Naive thymus-derived CD4-positive, alpha-beta T cell (primary cell): ENCODE results near the gene NR6A1. TPM values are rescaled to one million over a fixed set of nuclear protein-coding genes. Genes with fewer than 3 reads are reported as not detected.

Experiments
- ATAC-seq: fragments of 150-1000 bp; cut with Tn5 transposase; 2 replicates; pipeline ENCODE4 v1.10.0; 2021; ENCODE audit warnings: mild to moderate bottlenecking, moderate library complexity
- CTCF ChIA-PET: fragments of 350-600 bp; sonication (Branson Sonifier 250); formaldehyde crosslinking; loops from one replicate; lab custom pipeline; 2021; ENCODE audit warnings: antibody characterized with exemption; lab: Charles Lee
- POLR2A ChIA-PET: fragments of 350-600 bp; sonication (Branson Sonifier 250); formaldehyde crosslinking; loops from one replicate; lab custom pipeline; 2021; ENCODE audit warnings: antibody characterized with exemption, inconsistent platforms; lab: Charles Lee
- DNase-seq, 9 donors: peaks; one replicate each; pipeline versions ENCODE4 v3.0.0 to v3.0.0-alpha.2; 2020 to 2022; ENCODE audit warnings: mixed read lengths in 1 of 9
- H3K27ac ChIP-seq: one replicate; pipeline ENCODE4 v1.7.0; 2013; ENCODE audit warnings: mild to moderate bottlenecking, low read depth, low read length, moderate library complexity
- H3K27me3 ChIP-seq, 2 donors: one replicate each; pipeline ENCODE4 v1.7.0; 2013; ENCODE audit warnings: low read length in 2 of 2, mild to moderate bottlenecking in 2 of 2, moderate library complexity in 2 of 2; ENCODE audit not compliant: control insufficient read depth in 2 of 2, insufficient read depth in 2 of 2
- H3K36me3 ChIP-seq, 3 experiments: 1 replicate in 2 of 3; 2 replicates in 1 of 3; pipeline ENCODE4 v1.7.0; 2013; ENCODE audit warnings: low read length in 3 of 3, mild to moderate bottlenecking in 3 of 3, moderate library complexity in 1 of 3; ENCODE audit not compliant: insufficient read depth in 3 of 3, control insufficient read depth in 2 of 3
- H3K4me1 ChIP-seq, 2 donors: one replicate each; pipeline ENCODE4 v1.7.0; 2013; ENCODE audit warnings: low read length in 2 of 2, mild to moderate bottlenecking in 2 of 2, moderate library complexity in 1 of 2; ENCODE audit not compliant: control insufficient read depth in 2 of 2, insufficient read depth in 2 of 2
- H3K4me3 ChIP-seq: 2 replicates; pipeline ENCODE4 v1.7.0; 2013; ENCODE audit warnings: mild to moderate bottlenecking, low read length
- H3K9me3 ChIP-seq, 3 experiments: 1 replicate in 2 of 3; 2 replicates in 1 of 3; pipeline ENCODE4 v1.7.0; 2013; ENCODE audit warnings: low read length in 3 of 3; ENCODE audit not compliant: control insufficient read depth in 2 of 3
- H3K27ac Mint-ChIP-seq, 9 donors: one replicate each; pipeline ENCODE4 v1.8.0; 2020 to 2022; ENCODE audit warnings: mixed read lengths in 9 of 9, mild to moderate bottlenecking in 8 of 9, moderate library complexity in 5 of 9, inconsistent platforms in 2 of 9
- H3K27me3 Mint-ChIP-seq, 5 donors: one replicate each; pipeline ENCODE4 v1.8.0; 2021 to 2022; ENCODE audit warnings: mixed read lengths in 5 of 5, mild to moderate bottlenecking in 1 of 5
- H3K36me3 Mint-ChIP-seq, 5 donors: one replicate each; pipeline ENCODE4 v1.8.0; 2020 to 2022; ENCODE audit warnings: mixed read lengths in 5 of 5, mild to moderate bottlenecking in 3 of 5, inconsistent platforms in 1 of 5
- H3K4me1 Mint-ChIP-seq, 7 donors: one replicate each; pipeline ENCODE4 v1.8.0; 2020 to 2022; ENCODE audit warnings: mixed read lengths in 7 of 7, mild to moderate bottlenecking in 3 of 7, inconsistent platforms in 1 of 7
- H3K4me3 Mint-ChIP-seq, 10 donors: one replicate each; pipeline ENCODE4 v1.8.0; 2020 to 2022; ENCODE audit warnings: mild to moderate bottlenecking in 10 of 10, mixed read lengths in 10 of 10, moderate library complexity in 6 of 10, inconsistent platforms in 2 of 10
- H3K9me3 Mint-ChIP-seq, 11 donors: one replicate each; pipeline ENCODE4 v1.8.0; 2020 to 2022; ENCODE audit warnings: mixed read lengths in 11 of 11, mild to moderate bottlenecking in 4 of 11, inconsistent platforms in 1 of 11, moderate library complexity in 1 of 11
- intact Hi-C, 2 donors: fragments of 100-400 bp; cut with micrococcal nuclease; formaldehyde crosslinking; loops; one replicate each; pipeline ENCODE4 v1.15.1; 2023
- polyA plus RNA-seq, 2 donors: library from polyadenylated mRNA; unstranded; fragments of 300-500 nt; fragmentation: Illumina TruSeq; gene quantifications; one replicate each; pipeline ENCODE4 v1.2.3, GENCODE V29; 2021
- total RNA-seq, 6 experiments: library from RNA in 5 of 6; stranded (reverse) in 5 of 6; gene quantifications; 1 replicate in 5 of 6; 2 replicates in 1 of 6; pipeline ENCODE4 v1.2.3 and lab custom pipeline; 2021 to 2026

Gene NR6A1
- total and polyA plus RNA-seq, 7 experiments from 2014 or later: 0.21 to 0.78 (median 0.51) TPM; not detected in 4

DNA sequence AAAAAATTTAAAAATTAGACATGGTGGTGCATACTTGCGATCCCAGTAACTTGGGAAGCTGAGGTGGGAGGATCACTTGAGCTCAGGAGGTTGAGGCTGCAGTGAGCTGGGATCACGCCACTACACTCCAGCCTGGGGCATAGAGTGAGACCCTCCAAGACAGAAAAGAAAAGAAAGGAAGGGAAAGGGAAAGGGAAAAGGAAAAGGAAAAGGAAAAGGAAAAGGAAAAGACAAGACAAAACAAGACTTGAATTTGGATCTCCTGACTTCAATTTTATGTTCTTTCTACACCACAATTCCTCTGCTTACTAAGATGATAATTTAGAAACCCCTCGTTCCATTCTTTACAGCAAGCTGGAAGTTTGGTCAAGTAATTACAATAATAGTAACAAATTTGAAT lies 88.1 kb downstream of the NR6A1 start:
- no peak overlapping the region for H3K4me3 Mint-ChIP-seq
- H3K4me1 Mint-ChIP-seq: peaks cover 0 to 1% (median 0%) of the 10 kb centered on the region in 7 donors
- intact Hi-C loops: no loop called here
- no peak overlapping the region for H3K4me3 ChIP-seq
- DNase-seq (no peak), ATAC-seq (no peak)
- H3K4me1 ChIP-seq: no peaks in the 10 kb centered on the region
- no peaks in the 10 kb centered on the region for H3K36me3 ChIP-seq
- H3K27ac Mint-ChIP-seq: peak overlapping the region in 1 of 9 donors; percentile 70
- H3K27me3 ChIP-seq: no peaks in the 10 kb centered on the region
- no peaks in the 10 kb centered on the region for H3K9me3 ChIP-seq
- ChIA-PET POLR2A (no interaction called here), CTCF (no interaction called here)
- H3K27ac ChIP-seq: no peak overlapping the region
- peaks cover 0 to 10% (median 0%) of the 10 kb centered on the region in 5 donors for H3K27me3 Mint-ChIP-seq
- H3K36me3 Mint-ChIP-seq: peaks cover 0 to 3% (median 0%) of the 10 kb centered on the region in 5 donors
- H3K9me3 Mint-ChIP-seq: no peaks in the 10 kb centered on the region

DNA sequence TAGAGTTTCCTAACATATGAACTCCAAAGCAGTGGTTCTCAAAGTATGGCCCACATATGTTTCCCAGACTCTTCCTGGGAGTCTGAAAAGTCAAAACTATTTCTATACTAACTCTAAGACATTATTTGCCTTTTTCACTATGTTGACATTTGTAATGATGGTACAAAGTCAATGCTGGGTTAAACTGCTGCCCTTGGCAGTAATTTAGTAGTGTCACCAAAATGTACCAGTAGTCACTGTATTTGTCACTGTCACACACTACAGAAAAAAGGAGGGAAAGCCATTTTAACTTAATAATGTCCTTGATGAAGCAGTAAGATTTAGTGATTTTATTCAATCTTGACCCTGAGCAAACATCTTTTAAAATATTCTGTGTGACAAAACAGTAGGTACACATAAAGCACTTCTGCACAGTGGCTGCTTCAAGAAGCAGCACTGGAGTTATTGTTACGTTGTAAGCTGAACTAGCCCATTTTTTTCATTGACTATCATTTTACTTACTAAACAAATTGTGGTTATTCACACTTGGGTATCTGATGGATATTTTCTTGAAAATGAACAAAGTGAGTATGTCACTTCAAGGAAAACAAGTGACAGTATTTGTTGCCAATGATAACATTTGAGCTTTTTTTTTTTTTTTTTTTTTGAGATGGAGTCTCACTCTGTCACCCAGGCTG lies 90.3 kb downstream of the NR6A1 start:
- no peak overlapping the region for H3K4me3 ChIP-seq
- DNase-seq: no peak
- H3K4me3 Mint-ChIP-seq: no peak overlapping the region
- ChIA-PET CTCF (interaction anchor here (0.6 kb wide), 1 partner anchor 43 kb away, joined by 3 read pairs; no protein-coding TSS in a partner anchor), POLR2A (no interaction called here)
- no peaks in the 10 kb centered on the region for H3K4me1 Mint-ChIP-seq
- no peaks in the 10 kb centered on the region for H3K36me3 ChIP-seq
- peaks cover 0 to 18% (median 0%) of the 10 kb centered on the region in 5 donors for H3K27me3 Mint-ChIP-seq
- no peaks in the 10 kb centered on the region for H3K9me3 ChIP-seq
- no peaks in the 10 kb centered on the region for H3K27me3 ChIP-seq
- H3K27ac ChIP-seq: no peak overlapping the region
- no peaks in the 10 kb centered on the region for H3K4me1 ChIP-seq
- no peak for ATAC-seq
- H3K36me3 Mint-ChIP-seq: no peaks in the 10 kb centered on the region
- no peak overlapping the region for H3K27ac Mint-ChIP-seq
- H3K9me3 Mint-ChIP-seq: no peaks in the 10 kb centered on the region
- intact Hi-C loops: no loop called here

DNA sequence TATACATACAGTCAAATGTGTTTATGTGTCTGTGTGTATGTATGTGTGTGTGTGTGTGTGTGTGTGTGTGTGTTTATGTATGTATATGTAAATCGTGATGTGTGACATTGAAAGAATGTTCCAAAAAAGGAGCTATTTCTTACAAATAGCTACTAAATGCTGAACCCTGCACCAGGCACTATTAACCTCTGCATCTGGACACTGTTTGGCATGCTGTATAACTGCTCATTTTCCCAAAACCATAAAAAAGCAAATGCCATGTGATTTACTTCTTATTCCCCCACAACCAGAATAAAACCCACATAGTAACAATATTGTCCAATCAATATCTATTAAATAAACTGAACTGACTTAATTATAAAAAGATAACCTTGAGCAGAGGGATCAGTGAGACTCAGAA lies 91.1 kb downstream of the NR6A1 start:
- no peaks in the 10 kb centered on the region for H3K27me3 ChIP-seq
- no peaks in the 10 kb centered on the region for H3K9me3 ChIP-seq
- Mint-ChIP-seq H3K27ac (no peak overlapping the region), H3K4me1 (peaks cover 0 to under 1% (median 0%) of the 10 kb centered on the region in 7 donors), H3K36me3 (no peaks in the 10 kb centered on the region), H3K9me3 (no peaks in the 10 kb centered on the region), H3K27me3 (peaks cover 0 to 23% (median 0%) of the 10 kb centered on the region in 5 donors), H3K4me3 (no peak overlapping the region)
- POLR2A ChIA-PET: no interaction called here
- ATAC-seq: no peak
- no peak for DNase-seq
- H3K36me3 ChIP-seq: no peaks in the 10 kb centered on the region
- intact Hi-C loops: no loop called here
- no peak overlapping the region for H3K4me3 ChIP-seq
- no peaks in the 10 kb centered on the region for H3K4me1 ChIP-seq
- CTCF ChIA-PET: no interaction called here
- no peak overlapping the region for H3K27ac ChIP-seq

DNA sequence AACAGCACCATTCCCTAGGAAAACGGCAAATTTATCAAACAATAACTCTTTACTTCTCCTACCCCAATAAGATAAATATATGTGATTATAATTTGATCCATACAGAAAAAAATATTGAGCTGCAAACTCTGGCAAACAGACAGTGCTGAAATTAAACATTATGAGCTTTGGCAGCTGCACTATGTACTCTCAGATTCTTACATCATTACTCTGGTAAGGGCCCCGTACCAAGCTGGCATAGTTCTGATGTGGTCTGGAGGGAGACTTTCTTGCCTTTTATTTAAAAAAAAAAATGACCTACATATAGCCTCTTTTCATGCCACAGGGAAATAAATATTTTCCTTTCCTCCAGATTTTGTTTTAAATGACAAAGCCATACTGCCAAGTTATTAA lies 95.0 kb downstream of the NR6A1 start:
- H3K4me3 ChIP-seq: no peak overlapping the region
- peaks cover 0 to 6% of the 10 kb centered on the region in 2 donors for H3K4me1 ChIP-seq
- peaks cover 0 to 28% (median 0%) of the 10 kb centered on the region in 5 donors for H3K27me3 Mint-ChIP-seq
- no peaks in the 10 kb centered on the region for H3K36me3 ChIP-seq
- H3K27me3 ChIP-seq: no peaks in the 10 kb centered on the region
- no peak overlapping the region for H3K27ac ChIP-seq
- H3K9me3 ChIP-seq: no peaks in the 10 kb centered on the region
- peaks cover 0 to 4% (median 0%) of the 10 kb centered on the region in 5 donors for H3K36me3 Mint-ChIP-seq
- H3K4me1 Mint-ChIP-seq: peaks cover 3 to 26% (median 16%) of the 10 kb centered on the region in 7 donors
- ChIA-PET CTCF (interaction anchor here (0.7 to 1.0 kb wide), 2 partner anchors 35 to 37 kb away, joined by 3 to 15 read pairs; no protein-coding TSS in a partner anchor), POLR2A (no interaction called here)
- ATAC-seq (no peak), DNase-seq (no peak)
- no peak overlapping the region for H3K27ac Mint-ChIP-seq
- no peak overlapping the region for H3K4me3 Mint-ChIP-seq
- peaks cover 0 to 5% (median 0%) of the 10 kb centered on the region in 11 donors for H3K9me3 Mint-ChIP-seq
- intact Hi-C loops: no loop called here

DNA sequence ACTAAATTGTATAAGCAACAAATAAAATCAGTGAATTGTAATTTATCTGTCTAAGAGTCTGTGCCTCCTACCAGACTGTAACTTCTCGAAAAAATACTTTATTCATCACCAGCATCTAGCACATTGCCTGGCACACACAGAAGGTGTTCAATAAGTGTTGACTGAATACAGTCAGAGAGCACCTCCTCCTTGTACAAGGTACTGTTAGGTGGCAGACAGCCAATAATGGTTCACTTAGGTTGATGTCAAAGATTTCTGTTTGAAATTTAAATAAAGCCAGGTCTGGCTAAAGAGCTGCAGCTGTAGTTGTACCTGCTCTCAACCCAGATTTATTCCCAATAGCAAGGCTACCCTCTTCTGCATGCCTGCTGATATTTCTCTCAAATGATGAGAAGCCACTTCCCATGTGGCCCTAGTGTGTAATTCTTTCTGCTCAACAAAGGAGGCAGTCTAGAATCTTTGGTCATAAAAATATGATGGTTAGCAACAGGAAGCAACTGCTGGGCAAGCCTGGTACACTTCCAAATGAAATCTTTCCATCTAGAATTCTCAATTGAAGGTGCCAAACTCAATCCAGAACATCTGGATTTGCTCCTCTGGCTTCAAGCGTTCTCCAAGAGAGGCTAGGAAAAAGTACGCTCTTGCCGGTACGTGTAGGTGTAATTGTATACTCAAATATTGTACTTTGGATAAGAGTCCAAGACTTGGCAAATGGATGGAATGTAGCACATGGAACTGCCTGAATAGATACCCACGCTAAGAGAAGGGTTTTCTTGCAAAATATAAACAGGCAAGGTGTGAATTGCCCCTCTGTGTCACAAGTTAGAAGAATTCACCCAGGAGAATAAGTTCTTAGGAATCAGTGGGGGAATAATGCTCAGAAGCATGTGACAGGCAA lies 95.6 kb downstream of the NR6A1 start:
- peaks cover 0 to 4% (median 0%) of the 10 kb centered on the region in 5 donors for H3K36me3 Mint-ChIP-seq

DNA sequence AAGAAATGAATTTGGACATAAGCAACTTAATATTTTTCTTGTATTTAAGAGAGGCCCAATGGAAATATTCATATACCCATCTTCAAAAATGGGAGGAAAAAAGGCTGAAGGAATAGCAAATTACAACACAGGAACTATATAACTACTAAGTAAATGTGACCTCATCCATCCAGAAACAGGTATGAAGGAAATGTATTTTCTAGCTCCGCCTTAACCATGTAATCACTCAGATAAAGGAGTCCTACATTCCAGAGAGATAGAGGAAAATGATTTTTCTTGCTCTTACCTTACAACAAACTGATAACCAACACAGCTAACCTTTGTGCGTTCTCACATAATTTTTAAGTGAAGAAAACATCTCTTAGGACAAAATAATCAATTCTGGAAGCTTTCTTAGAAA lies 96.5 kb downstream of the NR6A1 start:
- Mint-ChIP-seq H3K27me3 (peaks cover 0 to 28% (median 0%) of the 10 kb centered on the region in 5 donors), H3K27ac (no peak overlapping the region), H3K4me1 (peaks cover 8 to 33% (median 16%) of the 10 kb centered on the region in 7 donors), H3K4me3 (no peak overlapping the region), H3K9me3 (peaks cover 0 to 5% (median 0%) of the 10 kb centered on the region in 11 donors), H3K36me3 (peaks cover 0 to 4% (median 0%) of the 10 kb centered on the region in 5 donors)
- ATAC-seq: no peak
- Histone ChIP-seq H3K27me3 (no peaks in the 10 kb centered on the region), H3K36me3 (no peaks in the 10 kb centered on the region), H3K4me1 (peaks cover 0 to 6% of the 10 kb centered on the region in 2 donors), H3K4me3 (no peak overlapping the region), H3K9me3 (no peaks in the 10 kb centered on the region), H3K27ac (no peak overlapping the region)
- no peak for DNase-seq
- CTCF ChIA-PET: no interaction called here
- intact Hi-C loops: no loop called here
- POLR2A ChIA-PET: no interaction called here

More for the DNA sequence above, 95.6 kb downstream of the NR6A1 start:
- intact Hi-C loops: no loop called here
- DNase-seq (no peak), ATAC-seq (no peak)
- H3K4me3 Mint-ChIP-seq: no peak overlapping the region
- Histone ChIP-seq H3K4me3 (no peak overlapping the region), H3K9me3 (no peaks in the 10 kb centered on the region), H3K36me3 (no peaks in the 10 kb centered on the region), H3K27me3 (no peaks in the 10 kb centered on the region), H3K27ac (no peak overlapping the region), H3K4me1 (peaks cover 0 to 6% of the 10 kb centered on the region in 2 donors)
- peaks cover 4 to 30% (median 16%) of the 10 kb centered on the region in 7 donors for H3K4me1 Mint-ChIP-seq
- peaks cover 0 to 28% (median 0%) of the 10 kb centered on the region in 5 donors for H3K27me3 Mint-ChIP-seq
- POLR2A ChIA-PET: no interaction called here
- CTCF ChIA-PET: no interaction called here
- peaks cover 0 to 5% (median 0%) of the 10 kb centered on the region in 11 donors for H3K9me3 Mint-ChIP-seq
- no peak overlapping the region for H3K27ac Mint-ChIP-seq
